Measurements from ENCODE around the gene DHX30. TPM values are rescaled to one million over a fixed set of nuclear protein-coding genes. Genes with fewer than 3 reads are reported as not detected.

The DHX30 gene
- total and polyA plus RNA-seq, 9 of the 15 experiments (the other 6 are each of a cell fraction or from before 2014, with no cell fraction given): 12.3 to 158 (median 79.0) TPM

GRCh38 chr3:47824541-47825473 is 21.9 kb downstream of the DHX30 start (continued):
- TF ChIP-seq E2F5 (CRISPR knock-in tag; IDR thresholded peaks at IDR 0.05) (peak; percentile 82; the same call in 1 of the 2 replicates), MTA2 (IDR thresholded peaks at IDR 0.05; ENCODE audit: low read depth) (no peak), PRPF4 (IDR thresholded peaks at IDR 0.05; ENCODE audit: insufficient read depth, low read depth, low read length, poor library complexity, severe bottlenecking) (peak; percentile 23), MTA1 (IDR thresholded peaks at IDR 0.05; ENCODE audit: borderline replicate concordance) (no peak), NFATC3 (IDR thresholded peaks at IDR 0.05) (no peak), ZNF184 (CRISPR knock-in tag; IDR thresholded peaks at IDR 0.05) (no peak), EWSR1 (IDR thresholded peaks at IDR 0.05; ENCODE audit: borderline replicate concordance, low read depth, partially characterized antibody) (no peak), TEAD2 (tag; IDR thresholded peaks at IDR 0.05) (no peak), HDAC2 (IDR thresholded peaks at IDR 0.05) (no peak), KDM4B (IDR thresholded peaks at IDR 0.05; ENCODE audit: borderline replicate concordance in 2 of 2, low read depth in 1 of 2) (peak in 1 of 2 experiments; percentile 73; a peak in 2 of 4 replicates), GTF3C2 (IDR thresholded peaks at IDR 0.05; ENCODE audit: borderline replicate concordance, extremely low read depth, insufficient read length) (no peak), ZBTB12 (CRISPR knock-in tag; IDR thresholded peaks at IDR 0.05) (no peak), TAL1 (IDR thresholded peaks at IDR 0.05) (no peak), ZSCAN32 (CRISPR knock-in tag; IDR thresholded peaks at IDR 0.05) (0 out of 2 replicates have a peak, but pooled peaks have one; percentile 12), HCFC1 (IDR thresholded peaks at IDR 0.05; ENCODE audit: low read depth, low read length) (peak; percentile 83), DLX4 (CRISPR knock-in tag; IDR thresholded peaks at IDR 0.05) (no peak), MBD1 (CRISPR knock-in tag; IDR thresholded peaks at IDR 0.05) (no peak), DEAF1 (CRISPR knock-in tag; IDR thresholded peaks at IDR 0.05) (peak; percentile 28; the same call in 1 of the 2 replicates)
